Activated CD4-positive, CD25-positive, alpha-beta regulatory T cell treated with anti-CD3 and anti-CD28 coated beads, Interleukin-2, amount 50 U/mL, for 16 hours (primary cell): ENCODE measurements around the gene ADGRB3.

Source experiments
- DNase-seq: peaks from one replicate; pipeline ENCODE4 v3.0.0-alpha.2; 2020; ENCODE audit warnings: low read depth, low spot score

The ADGRB3 gene

DNA sequence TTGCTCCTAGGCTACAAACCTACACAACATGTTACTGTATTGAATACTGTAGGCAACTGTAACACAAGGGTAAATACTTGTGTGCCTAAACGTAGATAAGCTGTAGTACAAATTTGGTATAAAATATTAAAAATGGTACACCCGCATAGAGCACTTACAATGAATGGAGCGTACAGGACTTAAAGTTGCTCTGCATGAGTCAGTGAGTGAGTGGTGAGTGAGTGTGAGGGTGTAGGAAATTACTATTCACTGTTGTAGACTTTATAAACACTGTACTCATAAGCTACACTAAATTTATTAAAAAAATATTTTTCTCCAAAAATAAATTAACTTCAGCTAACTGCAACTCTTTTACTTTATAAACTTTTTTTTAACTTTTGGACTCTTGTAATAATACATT lies 391.6 kb downstream of the ADGRB3 start:
- DNase-seq, result no peak

DNA sequence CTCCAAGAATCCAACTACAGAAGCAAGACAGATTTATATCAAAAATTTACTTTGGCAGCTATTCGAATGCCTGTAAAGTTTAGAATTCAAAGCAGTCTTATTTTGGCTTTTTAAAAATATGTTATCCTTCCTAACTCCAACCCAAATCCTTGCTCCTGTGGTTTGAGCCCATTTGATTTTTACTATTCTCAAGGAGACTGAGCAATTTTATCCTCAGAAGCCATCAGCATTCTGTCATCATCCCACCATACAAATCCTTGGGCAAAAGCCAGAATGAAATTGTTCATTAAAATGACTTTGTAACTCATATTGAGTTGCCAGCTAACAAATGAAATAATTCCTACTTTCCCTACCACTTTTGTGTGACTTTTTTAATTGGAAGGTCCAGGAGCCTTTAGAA lies 392.8 kb downstream of the ADGRB3 start:
- no peak for DNase-seq

DNA sequence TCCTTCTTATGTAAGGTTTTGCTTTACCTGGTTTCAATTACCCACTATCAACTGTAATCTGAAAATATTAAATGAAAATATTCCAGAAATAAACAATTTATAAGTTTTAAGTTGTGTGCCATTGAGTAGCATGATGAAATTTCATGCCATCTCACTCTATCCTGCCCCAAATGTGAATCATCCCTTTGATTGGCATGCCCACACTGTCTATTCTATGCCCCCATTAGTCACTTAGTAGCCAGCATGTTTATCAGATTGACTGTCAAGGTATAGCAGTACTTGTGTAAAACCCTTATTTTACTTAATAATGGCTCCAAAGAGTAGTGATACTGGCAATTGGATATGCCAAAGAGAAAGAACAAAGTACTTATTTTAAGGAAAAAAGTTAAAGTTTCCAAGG lies 403.8 kb downstream of the ADGRB3 start:
- no peak for DNase-seq

DNA sequence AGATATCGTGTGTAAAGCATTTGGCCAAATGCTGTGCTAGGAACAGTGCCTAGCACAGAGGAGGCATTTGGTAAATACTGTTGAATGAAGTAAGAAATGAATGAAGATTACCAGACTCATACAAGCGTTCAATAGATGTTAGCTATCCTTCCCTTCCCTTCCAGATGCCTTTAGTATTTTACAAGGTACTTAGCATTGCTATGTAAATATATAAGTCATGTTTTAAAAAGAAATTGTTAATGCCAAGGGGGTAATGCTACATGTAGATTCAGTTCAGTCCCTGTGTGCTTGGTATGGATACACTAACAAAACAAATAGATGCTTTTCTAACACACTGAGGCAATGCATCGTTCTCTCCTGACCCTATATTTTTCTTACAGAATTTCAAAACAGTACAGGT lies 407.2 kb downstream of the ADGRB3 start:
- DNase-seq, result no peak

DNA sequence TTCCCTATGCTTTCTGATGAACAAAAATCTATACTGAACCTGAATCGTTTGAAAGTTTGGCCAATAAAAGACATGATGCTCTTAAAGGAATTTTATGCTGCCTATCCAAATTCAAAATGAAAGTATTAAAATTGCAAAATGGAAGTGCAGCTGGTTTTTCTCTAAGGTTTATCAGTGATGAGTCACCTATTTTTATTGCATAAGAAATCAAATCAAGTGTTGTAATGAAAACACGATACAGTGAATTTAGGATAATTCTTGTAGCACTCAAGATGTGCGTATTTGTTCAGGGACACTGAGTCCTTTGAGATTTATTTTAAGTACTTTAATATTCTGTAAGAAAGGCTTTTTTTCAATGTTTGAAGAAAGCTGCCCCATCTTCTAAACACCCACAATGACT lies 409.5 kb downstream of the ADGRB3 start:
- no peak for DNase-seq

DNA sequence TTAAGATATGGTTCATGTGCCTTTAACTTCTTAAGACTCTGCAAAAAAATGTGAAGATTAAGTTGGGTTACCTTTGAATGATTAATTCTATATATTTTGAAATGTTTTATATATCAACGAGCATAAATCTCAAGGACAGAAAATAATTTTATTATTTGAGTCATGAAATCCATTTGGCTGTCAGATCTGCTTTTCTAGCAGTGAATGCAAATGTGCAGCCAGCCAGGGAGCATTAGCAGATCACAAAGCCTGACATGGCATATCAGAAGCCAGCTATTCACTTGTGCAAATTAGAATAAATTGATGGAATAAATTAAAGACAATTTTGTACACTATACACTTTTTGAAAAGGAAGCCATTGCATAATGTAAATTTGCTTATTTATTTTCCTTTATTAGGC lies 424.3 kb downstream of the ADGRB3 start:
- DNase-seq, result no peak

DNA sequence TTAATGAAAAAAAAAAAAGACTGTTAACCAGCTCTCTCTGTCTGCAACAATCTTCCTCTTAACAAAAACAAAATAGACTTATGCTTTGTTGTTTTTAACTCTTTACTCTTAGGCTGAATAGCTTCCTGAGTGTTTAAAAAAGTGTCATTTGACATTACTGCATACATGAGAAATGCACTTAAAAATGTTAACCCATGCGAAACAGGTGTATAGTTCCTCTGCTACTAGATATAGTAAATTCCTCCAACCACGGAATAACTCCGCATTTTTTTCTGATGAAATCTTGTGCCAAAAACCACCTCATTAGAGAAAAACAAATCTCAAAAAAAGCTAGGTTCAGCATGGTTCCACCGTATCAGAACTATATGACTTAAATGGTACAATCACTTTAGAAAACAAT lies 426.0 kb downstream of the ADGRB3 start:
- no peak for DNase-seq

DNA sequence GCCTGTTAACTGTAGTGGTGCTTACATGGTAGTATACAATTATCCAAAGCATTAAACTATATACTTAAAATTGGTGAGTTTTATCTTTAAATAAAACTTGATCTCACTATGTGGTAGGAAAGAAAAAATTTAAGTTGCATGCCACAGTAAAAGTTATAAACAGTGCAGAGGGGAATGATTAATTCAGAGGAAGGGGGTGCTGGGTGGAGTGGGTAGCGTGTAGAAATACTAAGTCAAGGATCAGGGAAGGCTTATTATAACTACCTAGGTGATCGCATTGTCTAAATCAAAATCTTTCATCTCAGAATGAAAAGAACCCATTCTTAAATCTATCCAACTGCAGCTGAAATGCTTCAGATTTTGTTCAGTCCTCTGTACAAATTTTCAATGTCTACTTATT lies 428.3 kb downstream of the ADGRB3 start:
- DNase-seq, result no peak

DNA sequence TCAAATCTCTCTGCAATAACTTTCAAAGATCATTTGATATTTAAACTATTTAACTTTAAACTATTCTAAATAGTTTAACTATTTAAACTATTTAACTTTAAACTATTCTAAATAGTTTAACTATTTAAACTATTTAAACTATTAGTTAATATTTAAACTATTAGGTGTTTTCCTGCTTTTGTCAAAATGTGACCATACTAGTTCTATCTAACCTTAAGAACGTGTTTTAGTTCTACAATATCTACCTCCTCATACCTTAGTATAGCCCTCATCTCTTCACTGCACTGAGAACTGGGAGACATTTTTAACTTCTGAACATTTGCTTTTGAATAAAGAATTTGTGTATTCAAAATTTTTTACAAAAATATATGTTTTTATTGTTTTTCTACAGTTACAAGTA lies 429.1 kb downstream of the ADGRB3 start:
- DNase-seq, result no peak

DNA sequence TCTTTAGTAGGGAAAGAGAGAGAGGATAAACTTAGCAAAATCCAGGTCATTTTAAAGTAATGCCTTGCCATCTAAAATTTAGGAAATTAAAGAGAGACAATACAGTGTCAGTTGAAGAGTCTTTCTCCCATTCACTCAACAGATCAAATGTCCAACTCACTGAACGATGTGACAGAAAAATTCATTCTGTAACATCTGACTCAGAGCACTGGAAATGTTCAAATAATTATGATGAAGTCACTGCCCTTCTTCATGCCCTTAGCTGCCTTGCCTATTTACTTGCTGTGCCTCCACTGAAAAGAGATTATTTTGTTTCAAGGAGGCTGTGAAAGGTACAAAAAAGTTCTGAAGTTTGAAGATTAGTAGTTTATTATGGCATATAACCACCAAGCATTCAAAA lies 434.8 kb downstream of the ADGRB3 start:
- DNase-seq, result no peak

DNA sequence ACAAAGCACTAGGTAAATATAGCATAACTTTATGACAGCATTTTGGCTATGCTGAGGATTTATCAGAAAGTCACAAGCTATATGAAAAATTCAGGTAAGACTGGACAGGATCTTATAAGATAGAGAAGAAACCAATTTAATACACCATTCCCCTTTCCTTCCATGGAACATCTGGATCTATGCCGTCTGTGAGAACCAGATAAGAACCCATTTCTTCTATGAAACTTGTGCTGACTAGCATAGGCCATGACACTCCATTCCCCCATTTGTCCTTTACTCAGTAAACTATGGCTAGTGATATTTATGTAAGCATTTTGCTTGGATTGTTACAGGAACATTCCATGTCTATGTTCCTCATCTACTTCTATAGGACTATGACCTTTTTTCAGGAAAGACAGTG lies 437.7 kb downstream of the ADGRB3 start:
- DNase-seq, result no peak

DNA sequence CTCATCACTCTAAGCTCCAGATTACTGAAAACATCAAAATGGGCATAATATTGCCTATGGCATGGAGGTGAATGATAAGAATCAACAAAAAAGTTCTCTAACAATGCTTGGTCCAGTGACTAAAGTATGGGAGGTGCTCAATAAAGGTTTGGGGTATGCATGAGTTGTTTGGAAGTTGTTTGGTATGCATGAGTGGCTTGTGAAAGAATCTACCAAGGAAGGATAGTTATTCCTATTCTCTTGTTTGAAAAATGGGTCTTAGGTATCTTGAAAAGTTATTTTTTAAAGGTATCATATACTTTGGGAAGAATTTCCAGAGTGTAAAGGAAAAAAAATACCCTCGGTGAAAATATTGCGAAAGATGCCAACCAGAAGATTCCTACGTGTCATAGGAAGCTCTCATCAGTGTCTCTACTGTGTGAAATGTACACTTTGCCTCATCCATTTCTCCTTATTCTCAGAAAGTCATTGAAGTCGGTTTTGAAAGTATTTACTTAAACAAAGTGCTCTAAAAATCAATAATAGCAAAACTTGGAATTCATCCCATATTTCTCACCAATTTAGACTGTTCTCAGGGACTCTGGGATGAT lies 449.8 kb downstream of the ADGRB3 start:
- DNase-seq, result no peak

DNA sequence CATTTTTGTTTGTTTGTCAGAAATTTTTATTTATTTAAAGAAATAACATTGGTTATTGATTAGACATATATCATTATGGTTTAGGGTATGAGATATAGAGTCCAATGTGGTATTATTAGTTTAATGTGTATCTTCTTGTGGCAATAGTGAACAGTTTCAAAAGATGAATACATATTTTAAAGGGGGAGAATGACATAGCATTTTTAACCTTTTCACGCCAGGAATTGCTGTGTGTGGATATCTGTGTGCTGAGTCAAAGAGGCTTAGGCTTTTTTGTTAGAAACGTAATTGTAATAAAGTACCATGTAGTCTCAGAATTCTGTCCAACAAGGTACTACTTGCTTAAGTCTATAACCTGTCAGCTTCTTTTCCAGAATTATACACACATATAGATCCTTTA lies 451.6 kb downstream of the ADGRB3 start:
- no peak for DNase-seq

DNA sequence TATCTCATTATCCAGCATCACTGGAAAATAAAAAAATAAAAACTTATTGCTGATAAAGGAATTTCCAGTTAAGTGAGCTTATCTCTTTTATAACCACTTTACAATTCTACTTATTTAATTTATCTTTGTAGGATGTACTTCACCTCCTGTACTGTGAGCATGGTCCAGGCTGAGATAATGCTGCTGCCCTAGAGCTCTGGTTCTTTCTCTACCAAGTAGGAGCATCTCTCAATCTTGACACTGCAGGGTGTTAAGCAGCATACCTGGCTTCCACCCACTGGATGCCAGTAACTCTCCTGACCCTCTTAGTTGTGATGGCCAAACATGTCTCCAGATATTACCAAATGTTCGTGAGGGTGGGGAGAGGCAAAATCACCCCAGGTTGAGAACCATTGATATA lies 454.5 kb downstream of the ADGRB3 start:
- DNase-seq, result no peak

DNA sequence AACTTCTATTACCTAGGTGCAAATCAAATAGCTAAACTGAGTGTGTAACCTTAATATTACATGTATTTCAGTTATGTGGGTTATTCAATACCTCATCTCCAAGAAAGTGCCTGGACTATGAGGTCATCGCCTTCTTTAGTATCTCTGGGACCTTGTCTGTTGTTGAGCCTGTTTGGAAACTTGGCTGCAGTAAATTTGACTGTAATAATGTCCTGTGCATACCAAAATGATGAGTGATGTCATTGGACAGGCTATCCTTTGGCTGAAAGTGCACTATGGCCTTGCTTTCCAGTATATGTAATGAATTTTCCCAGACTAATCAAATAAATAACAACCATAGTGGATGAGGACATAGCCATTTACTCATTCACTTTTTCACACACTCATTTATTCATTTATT lies 455.1 kb downstream of the ADGRB3 start:
- no peak for DNase-seq

DNA sequence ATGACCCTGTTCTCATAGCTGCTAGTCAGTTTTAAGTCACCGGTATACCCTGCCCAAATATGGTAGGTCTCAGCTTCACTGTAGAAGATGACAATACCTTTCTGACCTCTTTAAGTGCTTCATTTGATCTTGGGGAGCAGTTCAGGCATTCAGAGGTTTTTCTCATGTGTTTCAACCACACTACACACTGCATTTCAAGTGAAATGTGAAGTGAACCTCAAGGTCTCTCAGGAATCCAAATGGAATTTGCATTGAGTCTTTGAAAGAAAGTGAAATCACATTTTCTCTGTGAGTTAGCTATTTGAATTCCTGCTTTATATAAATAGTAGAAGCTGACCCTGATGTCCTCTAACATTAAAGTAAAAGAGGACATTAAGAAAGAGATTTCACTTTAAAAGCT lies 461.6 kb downstream of the ADGRB3 start:
- no peak for DNase-seq

DNA sequence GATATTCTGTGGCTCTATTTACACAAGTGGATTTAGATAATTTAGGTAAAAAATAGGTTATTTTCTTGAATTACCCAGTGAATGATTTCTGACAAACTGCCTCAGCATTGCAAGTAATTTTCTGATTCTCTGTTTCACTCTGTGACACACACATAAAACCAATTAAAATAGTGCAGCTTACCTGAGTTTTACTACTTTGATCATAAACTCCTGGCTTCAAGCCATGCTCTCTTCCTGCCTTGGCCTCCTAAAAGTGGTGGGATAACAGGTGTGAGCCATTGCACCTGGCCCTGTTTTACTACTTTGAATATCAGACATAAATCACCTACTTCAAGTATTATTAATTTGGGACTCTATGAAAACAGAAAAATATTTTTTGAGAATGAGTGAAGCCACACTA lies 462.9 kb downstream of the ADGRB3 start:
- DNase-seq, result no peak

DNA sequence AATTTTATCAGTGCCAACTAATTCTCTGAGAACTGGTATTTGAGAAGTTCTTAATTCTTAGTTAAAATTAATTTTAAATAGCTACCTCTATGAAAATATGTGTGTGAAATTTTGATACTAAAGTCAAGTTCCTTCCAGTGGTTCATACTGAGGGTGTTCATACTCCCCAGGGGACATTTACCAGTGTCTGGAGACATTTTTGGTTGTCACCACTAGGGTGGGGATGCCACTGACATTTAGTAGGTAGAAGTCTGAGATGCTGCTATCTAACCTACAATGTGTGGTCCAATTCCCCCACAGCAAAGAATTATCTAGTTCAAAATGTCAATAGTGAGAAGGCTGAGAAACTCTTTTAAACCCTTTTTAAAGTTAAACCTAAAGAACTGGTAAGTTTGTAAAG lies 463.8 kb downstream of the ADGRB3 start:
- DNase-seq, result no peak

DNA sequence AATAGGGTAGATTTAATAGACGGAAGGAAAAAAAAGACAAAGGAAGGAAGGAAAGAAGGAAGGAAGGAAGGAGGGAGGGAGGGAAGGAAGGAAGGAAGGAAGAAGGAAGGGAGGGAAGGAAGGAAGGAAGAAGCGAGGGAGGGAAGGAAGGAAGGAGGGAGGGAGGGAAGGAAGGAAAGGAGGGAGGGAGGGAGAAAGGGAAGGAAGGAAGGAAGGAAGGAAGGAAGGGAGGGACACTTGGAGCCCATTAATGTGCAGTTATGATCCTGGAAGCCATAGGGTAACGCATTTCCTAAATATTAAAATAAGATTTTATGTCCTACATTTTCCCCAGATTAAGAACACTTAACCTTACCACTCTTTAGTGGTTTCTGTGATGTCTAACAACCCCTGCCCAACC lies 465.7 kb downstream of the ADGRB3 start:
- DNase-seq, result no peak

DNA sequence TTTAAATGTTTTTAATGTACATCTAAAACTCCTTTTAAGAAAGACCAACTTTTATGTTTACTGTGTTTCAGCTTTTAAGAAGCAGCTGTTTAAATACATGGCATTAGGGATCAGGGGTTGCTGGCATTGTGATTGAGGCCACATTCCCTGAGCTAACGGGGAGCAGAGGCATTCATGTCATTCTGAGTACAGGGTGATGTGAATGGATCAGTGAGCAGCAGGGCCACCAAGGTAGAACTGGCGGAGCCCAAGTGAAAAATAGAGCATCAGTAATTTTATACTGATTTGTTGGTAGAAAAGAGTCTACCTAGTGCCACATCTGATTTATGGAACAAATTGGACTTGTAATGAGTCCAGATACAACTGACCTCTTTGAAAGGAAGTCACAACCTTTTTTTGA lies 467.3 kb downstream of the ADGRB3 start:
- DNase-seq, result no peak

DNA sequence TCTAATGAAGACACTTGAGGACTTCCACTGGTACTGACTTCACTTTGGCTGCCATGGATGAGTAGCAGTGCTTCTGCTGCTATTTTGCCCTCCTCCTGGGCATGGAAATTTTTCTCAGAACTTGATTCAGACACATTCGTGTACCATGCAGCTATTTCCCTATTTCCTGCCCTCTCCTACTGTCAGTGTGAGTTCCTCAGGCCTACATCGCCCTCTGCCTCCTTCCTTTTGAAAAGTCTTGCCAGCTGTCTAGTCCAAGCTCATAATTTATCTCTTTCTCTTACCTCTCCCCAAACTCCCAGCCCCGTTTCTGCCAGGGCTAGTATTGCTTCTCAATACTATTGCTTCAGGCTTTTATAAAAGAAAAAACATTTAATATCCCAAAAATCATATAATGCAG lies 470.2 kb downstream of the ADGRB3 start:
- DNase-seq, result no peak

DNA sequence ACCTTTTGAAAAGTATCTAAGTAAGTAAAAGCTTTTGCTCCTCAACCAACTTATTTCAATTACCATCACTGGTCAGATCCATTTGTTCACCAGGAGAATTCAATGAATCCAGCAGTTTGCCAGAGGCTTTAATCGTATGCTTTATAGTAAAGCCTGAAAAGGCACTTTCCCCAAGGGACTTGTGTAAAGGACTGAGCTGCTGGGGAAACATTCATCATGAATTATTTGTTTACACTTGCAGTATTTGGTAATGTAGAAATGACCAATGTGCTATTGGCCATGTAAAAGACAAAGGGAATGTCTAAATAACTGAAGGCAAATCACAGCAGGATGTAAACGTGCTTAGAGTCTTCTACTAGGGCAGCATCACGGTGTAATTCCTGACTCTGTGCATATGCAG lies 471.4 kb downstream of the ADGRB3 start:
- DNase-seq, result no peak

DNA sequence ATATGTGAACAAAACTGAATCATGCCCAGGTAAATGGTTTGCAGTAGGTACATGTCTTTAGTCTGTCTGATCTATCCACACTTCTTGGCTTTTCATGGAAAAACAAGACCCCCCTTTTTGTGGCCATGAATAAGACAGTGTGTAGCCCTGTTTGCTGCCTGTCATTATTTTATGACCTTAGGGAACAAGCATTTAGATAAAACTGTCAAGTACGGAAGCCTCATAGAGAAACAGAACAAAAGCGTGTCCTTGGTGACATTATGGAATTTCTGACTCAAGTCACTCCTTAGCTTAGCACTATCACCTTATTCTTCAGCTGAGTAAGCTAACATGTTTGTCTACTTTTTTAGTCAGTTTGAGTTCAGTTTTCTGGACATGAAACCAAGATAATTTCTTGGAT lies 476.2 kb downstream of the ADGRB3 start:
- no peak for DNase-seq

DNA sequence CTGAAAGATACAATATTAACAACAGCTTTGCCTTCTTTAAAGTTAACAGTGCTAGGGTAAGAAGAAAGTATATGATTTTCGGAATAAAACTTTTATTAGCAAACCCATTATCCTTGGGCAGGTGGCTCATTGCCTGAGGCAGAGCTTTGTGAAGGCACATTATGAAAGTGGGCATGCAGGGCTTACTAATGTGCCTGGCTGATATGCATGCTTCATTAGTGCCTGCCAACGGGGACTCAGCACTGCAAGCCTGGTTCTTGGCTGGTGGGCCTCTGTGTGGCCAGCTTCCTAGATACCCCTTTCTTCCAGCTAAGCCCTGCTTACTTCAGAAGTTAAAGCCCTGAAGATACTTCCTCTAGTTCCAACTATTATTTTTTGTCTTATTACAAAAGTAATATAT lies 481.6 kb downstream of the ADGRB3 start:
- DNase-seq, result no peak
